IMR-90 (cell line): ENCODE results near the gene WNK1. TPM values are rescaled to one million over a fixed set of nuclear protein-coding genes. Genes with fewer than 3 reads are reported as not detected.

Source experiments
- ATAC-seq: fragments of 200-7000 bp; cut with Tn5 transposase; 2 replicates; pipeline ENCODE4 v1.9.1; 2020; ENCODE audit warnings: low read depth, mild to moderate bottlenecking, moderate library complexity
- BruUV-seq: library from RNA; stranded (reverse); fragments of 400-500 nt; replicated peaks from 2 replicates; lab custom pipeline; 2021; lab: Mats Ljungman, UMichigan
- CTCF ChIA-PET: fragments of 300-600 bp; formaldehyde crosslinking; extraction: SDS; loops from one replicate; lab custom pipeline; 2021; ENCODE audit warnings: antibody characterized with exemption; lab: Yijun Ruan, JAX
- POLR2A ChIA-PET: fragments of 300-600 bp; sonication (Branson Sonifier 250); formaldehyde crosslinking; loops from one replicate; lab custom pipeline; 2022; ENCODE audit warnings: antibody characterized with exemption; ENCODE audit not compliant: unreplicated experiment; lab: Charles Lee
- DNase-seq: peaks from one replicate; pipeline ENCODE4 v3.0.0; 2013
- H2AFZ ChIP-seq: replicated peaks from 2 replicates; pipeline ENCODE3; 2013; ENCODE audit warnings: low read length, mild to moderate bottlenecking; ENCODE audit not compliant: poor library complexity
- H2AK5ac ChIP-seq: 2 replicates; pipeline ENCODE4 v1.6.1; 2013; ENCODE audit warnings: low read depth, low read length, inconsistent platforms
- H2AK9ac ChIP-seq: replicated peaks from 2 replicates; pipeline ENCODE3; 2013; ENCODE audit warnings: mild to moderate bottlenecking, low read depth, low read length, moderate library complexity; ENCODE audit not compliant: poor library complexity
- H2BK120ac ChIP-seq: 2 replicates; pipeline ENCODE4 v1.6.1; 2013; ENCODE audit warnings: low read depth, low read length, inconsistent platforms
- H2BK15ac ChIP-seq: 3 replicates; pipeline ENCODE4 v1.6.1; 2013; ENCODE audit warnings: low read depth, low read length, inconsistent platforms
- H2BK20ac ChIP-seq: 2 replicates; pipeline ENCODE4 v1.6.1; 2013; ENCODE audit warnings: low read depth, mild to moderate bottlenecking, inconsistent platforms, low read length, moderate library complexity
- H2BK5ac ChIP-seq: 2 replicates; pipeline ENCODE4 v1.6.1; 2013; ENCODE audit warnings: mild to moderate bottlenecking, low read depth, low read length, inconsistent platforms; ENCODE audit not compliant: poor library complexity, severe bottlenecking
- H3K14ac ChIP-seq: replicated peaks from 2 replicates; pipeline ENCODE4 v1.6.1; 2013; ENCODE audit warnings: low read depth, low read length, inconsistent platforms
- H3K18ac ChIP-seq: 2 replicates; pipeline ENCODE4 v1.6.1; 2013; ENCODE audit warnings: low read depth, low read length, control low read depth
- H3K23ac ChIP-seq: 2 replicates; pipeline ENCODE4 v1.6.1; 2013; ENCODE audit warnings: low read depth, low read length, inconsistent platforms
- H3K27ac ChIP-seq: 2 replicates; pipeline ENCODE4 v1.5.1; 2013; ENCODE audit warnings: mild to moderate bottlenecking, control low read depth, low read length; ENCODE audit not compliant: insufficient read depth
- H3K27me3 ChIP-seq: 2 replicates; pipeline ENCODE4 v1.6.1; 2013; ENCODE audit warnings: low read length; ENCODE audit not compliant: control insufficient read depth, insufficient read depth
- H3K36me3 ChIP-seq: 2 replicates; pipeline ENCODE4 v1.6.1; 2013; ENCODE audit warnings: low read length, mixed read lengths; ENCODE audit not compliant: control insufficient read depth, insufficient read depth
- H3K4ac ChIP-seq: 2 replicates; pipeline ENCODE4 v1.6.1; 2013; ENCODE audit warnings: low read depth, low read length, inconsistent platforms
- H3K4me1 ChIP-seq: 2 replicates; pipeline ENCODE4 v1.6.1; 2013; ENCODE audit warnings: low read length, mixed read lengths; ENCODE audit not compliant: control insufficient read depth, insufficient read depth
- H3K4me2 ChIP-seq: 2 replicates; pipeline ENCODE4 v1.6.1; 2013; ENCODE audit warnings: low read depth, mild to moderate bottlenecking, control low read depth, low read length, moderate library complexity
- H3K4me3 ChIP-seq: 2 replicates; pipeline ENCODE4 v1.5.1; 2013; ENCODE audit warnings: low read depth, mild to moderate bottlenecking, control low read depth, low read length, moderate library complexity; ENCODE audit not compliant: insufficient read depth
- H3K56ac ChIP-seq: 2 replicates; pipeline ENCODE4 v1.6.1; 2013; ENCODE audit warnings: low read length, inconsistent platforms; ENCODE audit not compliant: insufficient read depth; ENCODE audit errors: extremely low read depth
- H3K79me1 ChIP-seq, 2 experiments: 2 replicates each; pipeline ENCODE4 v1.6.1; 2013; ENCODE audit warnings: low read length in 2 of 2, inconsistent platforms in 1 of 2, low read depth in 1 of 2
- H3K9ac ChIP-seq: 2 replicates; pipeline ENCODE4 v1.6.1; 2013; ENCODE audit warnings: low read depth, low read length, control low read depth
- H3K9me1 ChIP-seq: 2 replicates; pipeline ENCODE4 v1.6.1; 2013; ENCODE audit warnings: low read length, inconsistent platforms; ENCODE audit not compliant: insufficient read depth
- H3K9me3 ChIP-seq: 2 replicates; pipeline ENCODE4 v1.6.1; 2013; ENCODE audit warnings: low read length; ENCODE audit not compliant: control insufficient read depth, insufficient read depth
- H4K20me1 ChIP-seq: 2 replicates; pipeline ENCODE4 v1.6.1; 2013; ENCODE audit warnings: low read length, inconsistent platforms; ENCODE audit not compliant: insufficient read depth
- H4K5ac ChIP-seq: 2 replicates; pipeline ENCODE4 v1.6.1; 2013; ENCODE audit warnings: mild to moderate bottlenecking, low read depth, low read length, control low read depth
- H4K8ac ChIP-seq, 2 experiments: 2 replicates each; pipeline ENCODE4 v1.6.1; 2013; ENCODE audit warnings: low read depth in 2 of 2, low read length in 2 of 2, control low read depth in 1 of 2, inconsistent platforms in 1 of 2
- H4K91ac ChIP-seq: 2 replicates; pipeline ENCODE4 v1.6.1; 2013; ENCODE audit warnings: low read depth, low read length, inconsistent platforms; ENCODE audit not compliant: insufficient read depth
- MAZ ChIP-seq: IDR thresholded peaks from 2 replicates; pipeline ENCODE4 v1.6.1; 2012; ENCODE audit warnings: low read depth, mild to moderate bottlenecking, low read length, improper control_type of control experiment, moderate library complexity, borderline replicate concordance
- MXI1 ChIP-seq: IDR thresholded peaks from 2 replicates; pipeline ENCODE4 v1.6.1; 2012; ENCODE audit warnings: low read depth, mild to moderate bottlenecking, low read length, moderate library complexity, borderline replicate concordance
- RAD21 ChIP-seq: IDR thresholded peaks from 2 replicates; pipeline ENCODE4 v1.6.1; 2012; ENCODE audit warnings: low read length, improper control_type of control experiment
- RCOR1 ChIP-seq: IDR thresholded peaks from 2 replicates; pipeline ENCODE4 v1.6.1; 2012; ENCODE audit warnings: mild to moderate bottlenecking, low read length, improper control_type of control experiment; ENCODE audit not compliant: insufficient replicate concordance
- WGBS, 2 experiments: methylation state at CpG; one replicate each; pipeline versions ENCODE4 v1.1.5 to v1.1.7; 2013; ENCODE audit warnings: missing lambda C conversion rate in 2 of 2; ENCODE audit not compliant: insufficient read length in 1 of 2; ENCODE audit errors: extremely low coverage in 2 of 2; 5-methylcytosine and 5-hydroxymethylcytosine counted together
- dilution Hi-C: fragments of 300-500 bp; cut with HindIII; formaldehyde crosslinking; loops from one replicate; pipeline ENCODE4 v1.14.3; 2018; ENCODE audit warnings: low sequenced_read_pairs; ENCODE audit not compliant: unreplicated experiment
- in situ Hi-C: fragments of 300-500 bp; cut with MboI; formaldehyde crosslinking; loops from 3 replicates; pipeline ENCODE4 v1.14.3; 2019; ENCODE audit warnings: low sequenced_read_pairs, inconsistent platforms, mixed read lengths
- intact Hi-C: fragments of 100-400 bp; cut with micrococcal nuclease; formaldehyde crosslinking; loops from 2 replicates; pipeline ENCODE4 v1.10.0; 2022
- polyA plus RNA-seq, 3 experiments: library from polyadenylated mRNA; depleted of rRNA; stranded (reverse); fragments of >200 nt; gene quantifications; 2 replicates each; pipeline ENCODE4 v1.2.3, GENCODE V29; 2012; ENCODE audit warnings: low replicate concordance in 1 of 3
- total RNA-seq: library from RNA; depleted of rRNA; stranded (reverse); fragments of >200 nt; gene quantifications from 2 replicates; pipeline ENCODE4 v1.2.3, GENCODE V29; 2012

Gene WNK1
- total and polyA plus RNA-seq, 2 of the 4 experiments (the other 2 are of a cell fraction): 36.9 to 42.8 TPM

DNA sequence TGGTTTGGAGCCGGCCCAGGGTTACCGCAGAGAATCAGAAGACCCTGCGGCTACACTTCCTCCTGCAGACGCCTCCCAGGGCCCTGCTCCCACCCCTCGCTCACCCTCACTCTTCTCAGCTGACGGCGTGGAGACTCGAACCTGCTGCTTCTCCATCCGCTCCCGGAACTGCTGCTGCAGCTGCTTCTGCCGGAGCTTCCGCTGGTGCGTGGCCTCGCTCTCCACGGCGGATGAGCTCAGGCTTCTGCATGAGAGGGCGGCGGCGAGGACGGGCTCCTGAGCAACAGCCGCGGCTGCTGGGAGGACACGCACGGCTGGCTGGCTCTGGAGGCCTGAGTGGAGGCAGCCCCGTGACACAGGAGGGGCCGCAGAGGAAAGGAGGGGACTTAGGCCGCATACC lies 163.9 kb downstream of the WNK1 start:
- no peak for TF ChIP-seq MAZ
- no peak for TF ChIP-seq RAD21
- TF ChIP-seq MXI1: no peak
- no peak for TF ChIP-seq RCOR1
- intact Hi-C loops (no loop called here), dilution Hi-C loops (no loop called here), in situ Hi-C loops (loop anchor here (25.0 kb wide), 1 partner anchor 671 kb away; the partner anchor contains the start of gene FBXL14)
- 96% methylated on average over 5 of the region's 27 CpGs; no CpG with 5 or more reads in 1 of the 2 experiments for WGBS, 2 experiments
- BruUV-seq: no TSS peak
- Histone ChIP-seq H2BK20ac (no peak overlapping the region), H3K9ac (no peak overlapping the region), H2AFZ (no peak overlapping the region), H3K14ac (no peak overlapping the region), H3K4me3 (no peak overlapping the region), H4K20me1 (peaks cover 4% of the 10 kb centered on the region), H3K36me3 (peaks cover 45% of the 10 kb centered on the region), H3K4me2 (no peak overlapping the region), H2BK5ac (no peak overlapping the region), H3K4ac (no peak overlapping the region), H3K23ac (no peak overlapping the region), H2AK5ac (no peak overlapping the region), H3K79me1 (peaks cover 6 to 61% of the 10 kb centered on the region in 2 experiments; a peak in 3 of 4 replicates), H4K5ac (no peak overlapping the region), H3K27ac (no peak overlapping the region), H2BK120ac (no peak overlapping the region), H3K27me3 (no peaks in the 10 kb centered on the region), H3K9me3 (no peaks in the 10 kb centered on the region), H4K8ac (no peak overlapping the region), H2BK15ac (no peak overlapping the region), H4K91ac (no peak overlapping the region), H3K18ac (no peak overlapping the region), H3K9me1 (peaks cover 7% of the 10 kb centered on the region), H3K56ac (no peak overlapping the region), H3K4me1 (peaks cover 4% of the 10 kb centered on the region), H2AK9ac (no peak overlapping the region)
- ATAC-seq: no peak
- no peak for DNase-seq
- ChIA-PET CTCF (interaction anchor here (0.5 kb wide), 1 partner anchor 102 kb away, joined by 3 read pairs; no protein-coding TSS in a partner anchor), POLR2A (no interaction called here)
